Dermis blood vessel endothelial cell (primary cell): Measurements from ENCODE around the gene IFT43. TPM values are rescaled to one million over a fixed set of nuclear protein-coding genes. Genes with fewer than 3 reads are reported as not detected.
"Not testable (repeated sequence)": the region's sequence is repeated elsewhere in the genome, so short reads cannot be mapped to it uniquely, and the experiment has no call there.

Experiments
- DNase-seq: peaks from one replicate; pipeline ENCODE4 v3.0.0; 2010
- total RNA-seq: library from RNA; depleted of rRNA; stranded (reverse); fragments of >200 nt; gene quantifications from 2 replicates; pipeline ENCODE4 v1.2.3, GENCODE V29; 2014

Gene IFT43
- total RNA-seq, 1 donor from 2014 or later = 28.4 TPM

DNA sequence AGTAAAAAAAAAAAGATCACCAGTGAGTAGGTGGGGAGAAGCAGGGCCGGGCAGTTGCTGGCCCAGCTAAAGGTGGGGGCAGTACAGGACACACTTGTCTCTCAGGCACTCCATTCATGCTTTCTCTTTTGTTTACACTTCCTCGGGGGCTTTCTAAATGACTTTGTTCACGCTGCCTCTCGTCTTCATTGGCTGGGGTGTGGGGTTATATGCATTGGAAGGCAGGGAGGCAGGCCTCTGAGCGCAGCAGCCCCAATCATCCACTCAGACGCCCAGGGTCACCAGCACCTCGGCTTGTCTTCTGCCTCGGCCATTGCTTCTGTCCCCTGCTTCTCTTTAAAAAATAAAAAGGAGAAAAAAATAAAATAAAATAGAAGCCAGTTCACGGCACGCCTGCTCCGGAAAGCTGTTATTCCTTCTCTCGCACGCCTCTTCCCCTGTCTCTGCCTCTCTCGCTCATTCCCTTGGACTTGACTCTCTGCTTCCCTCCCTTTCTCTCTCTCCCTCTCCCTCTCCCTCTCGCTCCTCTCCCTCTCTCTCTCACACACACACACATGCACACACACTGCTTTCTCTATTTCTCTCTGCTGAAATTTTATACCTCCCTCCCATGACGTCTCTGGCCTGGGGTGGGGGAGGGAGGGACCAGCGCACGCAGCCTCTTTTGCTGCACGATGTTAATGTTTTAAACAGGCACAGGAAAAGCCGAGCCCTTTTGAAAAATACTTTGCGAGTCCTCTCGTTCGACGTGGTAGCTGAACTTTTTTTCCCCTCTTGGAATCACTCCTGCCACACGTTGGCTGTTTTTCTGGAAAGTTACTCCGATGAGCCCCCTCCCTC lies 3.9 kb upstream of the IFT43 start, which contains the start of gene TGFB3:
Gene TGFB3 (minus strand): TSS at position 570 of the 840 bp plus-strand sequence. CDS start 1,102 bp downstream, outside the sequence.
- peak; percentile 72 for DNase-seq

DNA sequence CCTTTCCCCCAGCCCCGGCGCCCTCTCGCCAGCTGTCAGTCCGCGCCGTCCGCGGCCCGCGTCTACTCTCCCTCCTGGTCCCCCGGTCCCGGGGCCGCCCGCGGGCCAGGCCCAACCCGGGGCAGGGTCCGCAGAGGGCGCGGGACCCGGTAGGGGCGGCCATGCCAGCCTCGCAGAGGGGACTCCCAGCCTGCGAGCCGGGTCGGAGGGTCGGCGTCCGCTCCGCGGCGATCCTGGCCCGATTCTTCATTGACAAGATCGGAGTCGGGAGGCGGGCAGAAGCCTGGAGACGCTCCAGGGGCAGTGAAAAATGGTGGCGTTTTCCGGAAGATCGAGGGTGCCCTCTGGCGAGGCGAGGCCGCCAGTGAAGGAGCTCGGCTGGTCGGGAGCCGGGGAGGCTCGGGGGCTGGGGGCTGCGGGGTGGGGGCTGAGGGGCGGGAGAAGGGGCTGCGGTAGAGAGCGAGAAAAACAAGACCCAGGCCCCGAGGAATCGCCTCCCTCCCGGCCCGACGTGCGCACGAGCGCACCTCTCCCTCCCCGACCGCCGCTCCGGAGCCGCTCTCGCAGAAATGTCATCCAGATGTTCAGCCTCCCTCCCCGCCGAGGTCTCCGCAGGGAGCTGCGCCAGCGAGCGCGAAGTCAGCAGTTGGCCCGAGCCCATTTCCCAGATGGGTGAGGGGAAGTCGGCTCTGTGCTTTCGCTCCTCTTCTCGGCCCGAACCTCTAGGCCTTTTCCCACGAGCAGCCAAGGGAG lies 3.1 kb upstream of the IFT43 start:
- DNase-seq = peak; percentile 85

DNA sequence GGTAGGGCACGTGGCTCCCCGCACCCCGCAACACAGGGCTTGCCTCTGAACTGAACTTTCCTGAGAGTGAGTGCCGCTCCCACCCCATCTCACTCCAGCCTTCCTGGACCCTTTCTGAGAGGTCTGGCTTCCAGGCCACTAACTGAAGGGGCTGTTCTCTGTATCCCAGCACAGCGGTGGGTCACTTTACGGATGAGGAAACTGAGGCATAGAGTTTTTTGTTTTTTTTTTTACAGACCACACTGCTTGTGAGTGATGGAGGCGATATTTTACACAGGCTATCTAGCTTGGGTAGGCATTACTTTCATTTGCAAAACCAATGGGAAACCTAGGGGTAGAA lies 2.6 kb upstream of the IFT43 start:
- no peak for DNase-seq

DNA sequence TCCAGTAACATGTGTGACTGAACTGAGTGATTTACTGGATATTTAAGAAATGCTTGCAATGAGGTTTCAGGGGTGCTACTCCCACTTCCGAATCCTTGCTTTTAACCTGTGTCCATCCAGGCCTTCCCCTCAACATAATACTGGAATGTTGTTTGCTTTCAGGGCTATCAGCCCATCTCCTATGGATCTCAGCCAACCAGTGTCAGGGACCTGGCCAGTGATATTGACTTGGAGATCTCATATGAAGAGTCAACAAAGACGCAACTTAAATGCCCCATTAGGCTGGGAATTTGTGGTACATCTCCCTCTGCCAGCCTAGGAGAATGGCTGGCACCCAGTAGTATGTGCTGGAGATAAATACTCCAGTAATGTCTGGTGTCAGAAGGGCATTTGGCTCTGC lies 889 bp upstream of the IFT43 start:
- no peak for DNase-seq

DNA sequence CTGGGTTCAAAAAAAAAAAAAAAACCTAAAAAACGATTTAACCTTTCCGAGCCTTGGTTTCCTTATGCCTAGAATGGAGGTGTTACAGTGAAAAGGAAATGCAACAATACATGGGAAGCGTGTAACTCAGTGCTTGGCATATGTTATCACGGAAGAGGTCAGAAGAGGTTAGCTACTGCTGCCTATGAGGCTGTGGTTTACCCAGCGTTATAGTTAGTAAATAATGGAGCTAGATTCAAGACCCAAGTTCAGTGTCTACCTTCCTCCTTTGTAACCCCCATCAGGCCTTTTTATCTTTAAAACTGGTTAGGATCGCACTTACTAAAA lies 839 bp downstream of the IFT43 start:
- peak; percentile 85 for DNase-seq

DNA sequence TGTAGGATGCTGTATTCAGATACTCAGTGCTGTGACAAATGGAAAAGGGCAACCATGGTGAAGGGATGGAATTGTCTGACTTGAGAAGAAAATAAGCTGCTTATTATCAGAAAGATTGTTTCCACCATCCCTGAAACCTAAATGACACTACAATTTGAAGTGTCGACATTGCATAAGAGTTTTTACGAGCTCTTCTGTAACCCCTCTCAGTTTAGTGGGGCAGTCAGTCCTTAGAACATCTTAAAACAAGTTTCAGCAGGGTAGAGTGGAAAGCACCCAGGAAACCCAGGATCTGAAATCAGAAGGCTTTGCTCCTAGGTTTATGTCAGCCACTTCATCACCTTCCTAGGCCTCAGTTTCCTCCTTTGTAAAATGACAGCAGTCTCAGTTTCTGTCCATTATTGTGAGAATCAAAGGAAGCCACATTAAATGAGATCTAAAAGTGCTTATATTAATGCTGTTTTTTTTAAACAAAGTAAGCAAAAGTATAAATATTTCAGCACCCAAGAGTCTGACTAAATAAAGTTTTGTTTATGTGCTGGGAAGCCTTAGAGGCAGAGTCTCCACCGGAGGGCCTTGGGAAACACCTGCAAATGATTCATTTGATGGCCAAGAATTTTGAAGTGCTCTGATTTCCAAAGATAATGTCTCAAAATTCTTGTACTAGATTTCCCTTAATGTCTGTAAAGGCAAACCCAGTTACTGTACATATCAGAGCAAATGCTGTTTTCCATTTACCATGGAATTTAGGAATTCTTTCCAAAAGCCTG lies 1.8 kb downstream of the IFT43 start:
- peak; percentile 79 for DNase-seq

DNA sequence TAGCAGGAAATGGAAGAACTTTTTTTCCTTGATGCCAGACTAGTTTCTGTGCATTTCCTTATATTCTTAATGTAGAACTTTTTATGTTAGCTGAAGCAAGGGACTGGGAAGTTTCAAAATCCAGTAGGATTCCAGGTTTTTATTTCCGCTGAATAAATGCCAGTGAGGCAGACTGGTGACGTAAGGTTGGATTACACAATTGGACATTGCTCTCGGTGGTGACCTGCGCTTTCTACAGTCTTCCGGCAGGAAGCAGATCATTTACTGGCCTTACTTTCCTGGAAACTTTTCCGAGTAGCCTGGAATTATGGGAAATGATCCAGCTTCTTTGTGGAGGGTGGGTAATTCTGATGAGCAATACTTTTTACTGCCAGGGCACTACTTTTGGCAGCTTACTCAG lies 3.6 kb downstream of the IFT43 start:
- peak; percentile 98 for DNase-seq

DNA sequence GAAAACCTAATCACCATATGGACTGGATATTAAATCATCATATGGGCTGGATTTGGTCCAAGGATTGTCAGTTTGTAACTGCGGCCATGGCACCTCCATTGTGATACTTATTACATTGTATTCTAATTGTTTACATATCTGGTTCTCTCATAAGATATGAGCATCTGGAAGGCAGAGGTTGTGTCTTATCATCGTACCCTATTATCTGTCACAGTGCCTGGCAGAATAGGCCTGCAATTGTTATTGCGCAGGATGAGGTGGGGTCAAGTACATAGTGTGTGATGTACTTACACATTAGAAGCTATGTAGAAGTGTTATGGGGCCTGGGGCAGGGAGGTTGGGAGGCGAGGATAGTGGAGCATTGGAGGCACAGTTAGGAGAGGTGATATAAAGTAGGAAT lies 4.7 kb downstream of the IFT43 start:
- no peak for DNase-seq

DNA sequence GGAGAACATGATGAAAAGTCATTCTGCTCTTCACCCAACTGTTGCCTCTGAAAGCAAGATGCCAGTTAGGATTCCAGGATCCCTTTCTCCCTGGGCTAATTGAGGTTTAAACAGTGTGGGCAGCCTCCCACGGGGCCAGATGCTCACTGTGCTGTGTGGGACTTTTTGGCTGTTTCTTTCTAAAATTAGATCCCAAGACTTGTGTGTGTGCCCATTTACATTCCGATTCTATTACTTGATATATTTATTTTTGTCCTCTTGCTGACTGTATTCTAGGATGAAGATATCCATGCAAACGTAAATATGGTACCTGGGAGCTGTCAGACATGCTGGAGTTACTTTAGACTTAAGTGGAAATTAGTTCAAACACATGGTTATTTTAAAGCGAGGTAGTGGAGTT lies 6.2 kb downstream of the IFT43 start:
- DNase-seq = no peak

DNA sequence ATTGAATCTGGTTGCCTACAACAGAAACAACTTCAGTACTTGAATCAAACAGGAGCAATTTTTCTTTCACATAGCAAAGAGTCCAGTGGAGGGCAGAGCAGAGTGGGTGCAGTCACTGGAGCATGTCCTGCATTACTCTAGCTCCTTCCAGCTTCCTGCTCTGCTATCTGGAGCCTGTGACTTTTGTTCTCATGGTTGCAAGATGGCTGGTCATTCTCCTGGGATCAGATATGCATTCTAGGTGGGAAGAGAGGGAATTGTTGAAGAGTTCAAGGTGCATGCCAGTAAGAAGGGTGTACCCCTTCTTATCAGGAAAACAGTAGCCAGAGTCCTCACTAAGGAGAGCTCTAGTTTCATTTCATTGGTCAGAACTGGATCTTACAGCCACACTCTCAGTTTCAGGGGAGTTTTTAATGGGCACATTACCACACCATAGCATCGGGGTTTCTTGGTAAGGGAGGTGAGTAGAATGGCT lies 8.0 kb downstream of the IFT43 start:
- DNase-seq = no peak

DNA sequence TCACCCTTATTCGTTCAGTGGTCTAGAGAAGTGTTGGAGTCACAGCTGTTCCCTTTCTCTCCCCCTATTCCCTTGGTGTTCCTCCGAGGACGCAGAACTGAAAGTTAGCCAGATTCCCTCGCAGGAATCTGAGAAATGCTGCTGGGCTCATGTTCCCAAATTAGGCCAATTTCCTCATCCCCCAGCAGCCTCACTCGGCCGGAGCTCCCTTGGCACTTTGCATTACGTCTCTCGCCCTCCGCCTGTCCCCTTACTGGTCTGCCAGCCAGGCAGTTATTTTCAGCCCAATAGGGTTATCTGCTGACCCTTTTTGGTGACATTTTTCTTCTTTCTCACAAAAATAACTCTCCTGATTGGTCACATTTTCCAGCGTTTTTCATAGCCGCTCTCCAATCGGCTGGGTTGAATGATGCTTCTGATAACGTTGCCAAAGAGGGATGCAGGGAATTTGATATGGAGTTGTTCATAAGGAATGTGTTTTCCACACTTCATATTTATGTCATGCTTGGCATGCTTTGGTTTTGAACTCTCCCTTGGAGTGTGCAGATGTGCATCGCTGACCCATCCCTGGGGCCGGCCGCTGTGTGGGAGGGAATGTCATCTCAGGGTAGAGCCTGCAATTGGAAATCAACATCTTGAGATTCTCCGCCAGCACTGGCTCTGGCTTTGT lies 9.9 kb downstream of the IFT43 start:
- DNase-seq = no peak

DNA sequence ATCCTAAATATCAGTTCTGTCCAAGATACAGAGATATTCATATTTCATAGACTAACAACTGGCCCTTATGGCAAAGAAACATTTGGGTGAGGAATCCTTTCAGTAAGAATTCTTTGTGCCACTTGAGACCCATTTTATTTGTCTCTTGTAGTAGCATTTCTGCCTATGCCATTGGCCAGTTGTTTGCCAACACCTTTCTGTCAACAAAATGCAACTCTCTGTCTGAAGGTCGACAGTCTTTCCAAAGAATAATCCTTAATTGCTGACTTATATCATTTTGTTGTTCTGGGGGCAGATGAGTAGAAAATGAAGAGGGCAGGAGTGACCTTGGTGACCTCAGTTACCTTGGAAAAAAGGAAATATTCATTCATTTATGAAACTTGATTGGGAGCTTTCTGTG lies 10.9 kb downstream of the IFT43 start:
- DNase-seq = no peak

DNA sequence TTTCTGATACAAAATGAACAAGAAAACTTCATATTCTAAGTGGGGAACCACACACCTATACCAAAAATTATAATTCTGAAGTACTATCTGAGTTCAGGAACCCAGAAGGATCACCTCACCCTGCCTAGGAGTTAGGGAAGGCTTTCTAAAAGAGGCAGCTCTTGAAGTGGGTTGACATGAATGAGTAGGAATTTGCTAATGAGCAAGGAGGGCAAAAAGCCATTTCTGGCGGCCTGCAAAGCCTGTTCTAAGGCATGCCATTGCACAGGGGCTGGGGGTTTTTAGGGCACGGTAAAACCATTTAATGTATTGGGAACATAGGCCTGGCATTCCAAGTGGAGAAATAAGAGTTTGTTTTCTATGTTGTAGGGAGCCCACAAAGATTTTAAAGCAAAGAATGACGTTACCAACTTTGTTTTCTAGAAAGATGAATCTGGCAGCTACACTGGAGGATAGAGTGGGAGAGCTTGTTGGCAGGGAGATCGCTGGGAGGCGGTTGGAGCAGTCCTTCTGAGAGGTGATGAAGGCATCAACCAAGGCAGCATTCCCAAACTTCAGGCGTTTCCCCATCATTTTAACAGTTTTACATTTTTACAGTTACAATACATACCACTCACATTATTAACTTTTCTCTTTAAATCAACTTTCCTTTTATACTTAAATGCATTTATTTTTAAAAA lies 14.1 kb downstream of the IFT43 start:
- no peak for DNase-seq

DNA sequence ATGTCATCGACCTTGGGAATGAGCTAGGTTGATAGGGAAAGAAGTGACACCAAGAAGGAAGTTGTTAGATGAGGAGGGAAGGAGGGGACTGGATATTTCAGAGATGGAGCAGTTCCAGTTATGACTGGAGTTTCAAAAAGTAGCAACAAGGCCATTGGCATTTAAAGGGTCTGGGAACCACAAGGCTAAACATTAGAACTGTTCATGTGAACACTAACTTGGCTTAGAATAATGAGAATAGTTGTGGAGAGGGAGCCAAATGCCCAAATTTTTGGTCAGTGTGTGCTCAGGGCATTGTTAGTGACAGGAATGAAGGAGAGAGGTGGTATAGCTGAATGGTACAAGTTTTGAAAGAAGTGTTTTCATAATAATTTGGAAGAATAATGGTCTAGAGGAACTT lies 16.8 kb downstream of the IFT43 start:
- DNase-seq = no peak

DNA sequence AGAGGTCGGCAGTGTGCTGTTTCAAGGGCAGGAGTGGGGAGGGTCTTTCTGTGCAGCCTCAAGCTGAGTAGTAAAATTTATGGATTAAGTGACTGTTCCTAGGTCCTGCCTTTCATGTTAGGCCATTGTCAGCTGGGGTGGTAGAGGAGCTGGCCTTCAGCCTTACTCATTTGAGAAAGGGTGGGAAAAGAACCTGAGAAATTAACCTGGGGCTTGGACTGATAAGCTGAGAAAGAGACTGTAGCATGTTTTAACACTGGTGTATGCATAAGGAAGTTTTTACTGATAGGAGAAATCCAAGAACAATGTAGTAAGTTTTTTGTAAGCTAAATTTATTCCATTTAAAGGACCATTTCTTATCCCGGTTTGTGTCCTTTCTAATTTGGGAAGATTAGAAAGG lies 20.7 kb downstream of the IFT43 start:
- no peak for DNase-seq

DNA sequence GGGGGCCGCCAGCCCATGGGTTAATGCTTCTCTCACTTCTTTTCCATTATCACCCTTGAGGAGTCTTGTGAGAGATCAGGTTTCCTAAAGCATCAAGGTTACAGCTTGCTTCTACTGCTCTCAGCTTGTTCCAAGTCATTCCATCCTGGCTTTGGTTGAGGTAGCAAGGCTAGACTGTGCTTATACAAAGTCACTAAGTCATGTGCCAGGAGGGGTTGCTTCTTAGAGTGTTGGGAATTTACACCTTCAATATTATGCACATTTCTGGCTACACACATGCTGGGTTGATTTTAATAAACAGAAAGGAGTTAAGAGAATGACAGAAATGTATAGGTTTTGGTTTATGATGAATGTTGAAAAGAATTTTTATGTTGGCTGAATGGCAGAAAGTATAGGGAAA lies 21.8 kb downstream of the IFT43 start:
- DNase-seq = no peak

DNA sequence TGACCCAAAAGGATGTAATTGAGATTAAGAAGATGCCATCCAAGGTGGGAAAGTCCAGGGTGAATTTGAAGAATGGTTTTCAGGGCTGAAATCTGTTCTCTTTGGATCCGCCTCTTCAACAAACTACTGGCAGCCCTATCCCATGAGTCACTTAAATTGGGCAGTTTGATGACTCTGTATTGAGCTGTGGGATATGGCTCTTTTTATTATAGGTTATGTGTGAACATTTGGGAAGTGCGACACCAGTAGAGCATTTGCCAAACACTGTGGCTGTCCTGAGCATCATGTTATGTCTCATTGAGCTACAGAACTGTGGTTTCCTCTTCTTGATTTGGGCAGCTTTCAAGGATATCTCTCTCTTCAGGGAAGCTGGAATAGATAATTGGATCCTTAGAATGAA lies 22.3 kb downstream of the IFT43 start:
- DNase-seq = no peak

DNA sequence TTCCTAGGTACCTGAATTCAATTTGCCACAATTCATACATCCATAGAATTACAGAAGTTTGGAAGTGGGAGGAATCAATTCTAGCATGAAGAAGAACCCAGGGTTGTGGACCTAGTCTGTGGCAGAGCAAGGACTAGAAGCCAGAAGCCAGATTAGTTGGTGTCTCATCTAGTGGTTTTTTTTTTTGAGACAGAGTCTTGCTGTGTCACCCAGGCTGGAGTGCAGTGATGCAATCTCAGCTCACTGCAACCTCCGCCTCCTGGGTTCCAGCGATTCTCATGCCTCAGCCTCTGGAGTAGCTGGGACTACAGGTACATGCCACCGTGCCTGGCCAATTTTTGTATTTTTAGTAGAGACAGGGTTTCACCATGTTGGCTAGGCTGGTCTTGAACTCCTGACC lies 24.1 kb downstream of the IFT43 start:
- not testable (repeated sequence) for DNase-seq

DNA sequence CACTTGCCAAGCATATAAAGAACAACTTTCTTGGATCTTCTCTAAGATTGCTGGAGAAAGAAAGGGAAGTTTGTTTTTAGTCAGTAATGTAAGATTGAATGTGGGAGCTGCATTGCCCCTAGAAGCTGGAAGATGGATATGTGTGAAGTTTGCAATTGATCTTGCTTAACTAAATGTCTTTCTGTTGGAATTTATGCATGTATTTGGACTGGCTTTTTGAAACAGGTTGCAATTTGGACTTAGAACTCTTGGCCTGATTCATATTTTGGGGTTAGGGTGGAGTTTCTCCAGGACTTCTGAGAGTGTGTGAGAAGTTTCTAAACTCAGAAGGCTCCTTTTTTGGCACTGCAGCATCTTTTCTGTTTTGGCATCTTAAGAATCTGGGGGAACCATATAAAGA lies 26.4 kb downstream of the IFT43 start:
- no peak for DNase-seq

DNA sequence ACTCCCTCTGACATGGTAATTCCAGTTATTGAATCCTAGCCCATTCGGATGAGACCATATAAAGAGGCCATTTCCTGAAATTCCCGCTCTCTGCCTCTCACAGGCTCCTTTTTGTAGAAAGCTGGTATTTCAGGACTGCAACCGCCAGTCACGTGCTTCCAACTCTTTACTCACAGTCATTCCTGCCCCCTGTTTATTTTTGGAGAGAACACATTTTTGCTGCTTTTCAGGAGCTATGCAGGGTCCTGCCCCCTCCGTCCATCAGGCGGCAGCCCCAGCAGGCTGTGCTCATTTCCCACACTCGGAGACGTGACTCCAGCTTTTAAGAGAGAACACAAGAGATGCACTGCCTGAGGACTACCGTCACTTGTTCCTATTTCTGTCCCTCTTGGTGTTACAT lies 26.8 kb downstream of the IFT43 start:
- DNase-seq = no peak

DNA sequence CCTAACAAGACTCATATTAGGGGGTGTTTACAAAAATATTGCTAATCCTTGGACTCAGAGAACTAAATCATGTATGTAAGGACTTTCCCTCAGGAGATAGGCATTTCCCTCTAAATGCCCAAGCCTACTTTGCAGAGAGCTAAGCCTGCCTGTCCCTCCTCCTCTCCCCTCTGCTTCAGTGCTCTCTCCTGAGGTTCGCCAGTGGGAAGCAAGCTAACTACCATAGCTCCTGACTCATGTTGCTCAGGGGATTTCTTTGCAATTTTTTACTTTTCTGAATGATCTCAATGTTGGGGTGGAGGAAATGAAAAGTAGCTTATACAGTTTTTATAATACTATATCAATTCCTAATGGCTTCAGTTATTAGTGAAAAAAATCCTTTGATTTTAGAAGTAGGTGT lies 29.6 kb downstream of the IFT43 start:
- DNase-seq = no peak

DNA sequence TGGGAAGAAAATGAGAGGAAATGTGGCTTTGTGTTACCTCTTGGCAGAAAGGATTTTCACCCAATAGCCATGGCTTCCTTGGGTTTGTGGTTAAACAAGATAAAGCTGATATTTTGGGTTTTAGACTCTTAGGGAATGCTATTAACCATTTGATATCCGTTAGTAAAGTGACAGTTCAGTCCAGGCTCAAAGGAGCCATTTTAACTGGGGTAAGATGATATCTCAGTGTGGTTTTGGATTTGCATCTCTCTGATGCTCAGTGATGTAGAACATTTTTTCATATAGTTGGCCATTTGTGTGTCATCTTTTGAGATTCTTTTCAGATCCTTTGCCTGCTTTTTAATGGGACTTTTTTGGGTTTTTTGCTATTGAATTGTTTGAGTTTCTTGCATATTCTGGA lies 30.1 kb downstream of the IFT43 start:
- DNase-seq = no peak
